NT2/D1 (cell line): ENCODE measurements around the gene VAMP5.

Source experiments
- SUZ12 ChIP-seq: IDR thresholded peaks from 2 replicates; pipeline ENCODE4 v1.6.1; 2011; ENCODE audit not compliant: insufficient read length, insufficient read depth; ENCODE audit errors: extremely low read depth
- YY1 ChIP-seq: IDR thresholded peaks from 2 replicates; pipeline ENCODE4 v1.6.1; 2011; ENCODE audit not compliant: insufficient read length, insufficient read depth

DNA sequence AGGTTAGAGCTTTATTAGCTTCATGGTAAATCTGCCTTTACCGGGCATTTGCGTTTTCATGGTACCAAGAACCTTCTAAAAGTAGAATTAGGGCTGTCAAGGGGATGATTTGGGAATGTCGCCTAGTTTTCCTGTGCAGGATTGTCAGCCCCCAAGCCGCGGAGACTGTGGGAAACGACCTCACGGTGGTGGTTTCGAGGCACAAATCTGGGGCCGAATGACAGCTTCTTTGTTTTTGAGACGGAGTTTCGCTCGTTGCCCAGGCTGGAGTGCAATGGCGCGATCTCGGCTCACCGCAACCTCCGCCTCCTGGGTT lies 31.1 kb downstream of the VAMP5 start:
- TF ChIP-seq YY1: no peak
- TF ChIP-seq SUZ12: no peak
